HEK293 (cell line): ENCODE data around the gene TACR2.

Source experiments
- CTCF ChIA-PET: fragments of 350-600 bp; formaldehyde crosslinking; extraction: SDS; loops from one replicate; lab custom pipeline; 2021; ENCODE audit warnings: antibody characterized with exemption; lab: Yijun Ruan, JAX
- POLR2A ChIA-PET: fragments of 300-600 bp; formaldehyde crosslinking; extraction: SDS; loops from one replicate; lab custom pipeline; 2020; ENCODE audit warnings: antibody characterized with exemption, inconsistent platforms; lab: Yijun Ruan, JAX
- H3K27ac ChIP-seq: fragments of 200-500 bp; sonication (Bioruptor generic); 2 replicates; pipeline ENCODE4 v1.5.1; 2014; ENCODE audit warnings: low read depth, low read length, control low read depth, inconsistent platforms; ENCODE audit errors: extremely low read depth
- H3K36me3 ChIP-seq, 2 experiments: fragments of 200-500 bp in 1 of 2; sonication (Bioruptor generic) in 1 of 2; 1 replicate in 1 of 2; 2 replicates in 1 of 2; pipeline ENCODE4 v1.5.1; 2014 to 2017; ENCODE audit warnings: inconsistent platforms in 2 of 2, low read length in 2 of 2; ENCODE audit not compliant: control insufficient read depth in 2 of 2, insufficient read depth in 1 of 2
- H3K4me1 ChIP-seq: fragments of 200-500 bp; sonication (Bioruptor generic); 2 replicates; pipeline ENCODE4 v1.5.1; 2014; ENCODE audit warnings: mild to moderate bottlenecking, low read length, inconsistent platforms; ENCODE audit not compliant: control insufficient read depth, insufficient read depth
- H3K4me3 ChIP-seq: 2 replicates; pipeline ENCODE4 v1.5.1; 2011; ENCODE audit warnings: low read depth, mild to moderate bottlenecking, control low read depth, low read length, moderate library complexity
- H3K9me3 ChIP-seq: fragments of 200-500 bp; sonication (Bioruptor generic); 2 replicates; pipeline ENCODE4 v1.5.1; 2014; ENCODE audit warnings: low read depth, low read length, inconsistent platforms; ENCODE audit not compliant: control insufficient read depth, insufficient read depth
- BCL11B ChIP-seq: fragments of 450-650 bp; formaldehyde crosslinking; IDR thresholded peaks from 2 replicates; pipeline ENCODE4 v1.5.1; 2016; ENCODE audit warnings: low read depth, missing biosample characterization, missing genetic modification characterization
- EGR2 ChIP-seq: fragments of 450-650 bp; formaldehyde crosslinking; IDR thresholded peaks from 2 replicates; pipeline ENCODE4 v1.5.1; 2016; ENCODE audit warnings: low read depth, missing biosample characterization, missing genetic modification characterization
- GLI4 ChIP-seq: fragments of 450-650 bp; formaldehyde crosslinking; IDR thresholded peaks from 2 replicates; pipeline ENCODE4 v1.5.1; 2016; ENCODE audit warnings: missing biosample characterization, missing genetic modification characterization
- KLF10 ChIP-seq: fragments of 450-650 bp; IDR thresholded peaks from 2 replicates; pipeline ENCODE4 v1.5.1; 2018; ENCODE audit warnings: missing biosample characterization, mild to moderate bottlenecking, missing genetic modification characterization
- SCRT1 ChIP-seq: fragments of 450-650 bp; formaldehyde crosslinking; IDR thresholded peaks from 2 replicates; pipeline ENCODE4 v1.5.1; 2016; ENCODE audit warnings: missing biosample characterization, missing genetic modification characterization, borderline replicate concordance
- SP2 ChIP-seq: fragments of 450-650 bp; formaldehyde crosslinking; IDR thresholded peaks from 2 replicates; pipeline ENCODE4 v1.5.1; 2016; ENCODE audit warnings: missing biosample characterization, missing genetic modification characterization
- ZNF140 ChIP-seq: fragments of 450-650 bp; formaldehyde crosslinking; IDR thresholded peaks from 2 replicates; pipeline ENCODE4 v1.5.1; 2016; ENCODE audit warnings: missing biosample characterization, missing genetic modification characterization
- ZNF202 ChIP-seq: fragments of 450-650 bp; formaldehyde crosslinking; IDR thresholded peaks from 2 replicates; pipeline ENCODE4 v1.5.1; 2016; ENCODE audit warnings: missing biosample characterization, missing genetic modification characterization, borderline replicate concordance
- ZNF23 ChIP-seq: fragments of 450-650 bp; formaldehyde crosslinking; IDR thresholded peaks from 2 replicates; pipeline ENCODE4 v1.5.1; 2016; ENCODE audit warnings: missing biosample characterization, missing genetic modification characterization, borderline replicate concordance
- ZNF416 ChIP-seq: fragments of 450-650 bp; formaldehyde crosslinking; IDR thresholded peaks from 2 replicates; pipeline ENCODE4 v1.5.1; 2016; ENCODE audit warnings: missing biosample characterization, missing genetic modification characterization
- ZNF433 ChIP-seq: fragments of 450-650 bp; formaldehyde crosslinking; IDR thresholded peaks from 2 replicates; pipeline ENCODE4 v1.5.1; 2016; ENCODE audit warnings: missing biosample characterization, missing genetic modification characterization, low read depth
- ZNF571 ChIP-seq: fragments of 450-650 bp; formaldehyde crosslinking; IDR thresholded peaks from 2 replicates; pipeline ENCODE4 v1.5.0; 2017; ENCODE audit warnings: missing biosample characterization, missing genetic modification characterization
- ZNF670 ChIP-seq: fragments of 450-650 bp; formaldehyde crosslinking; IDR thresholded peaks from 2 replicates; pipeline ENCODE4 v1.5.1; 2016; ENCODE audit warnings: missing biosample characterization, missing genetic modification characterization, low read depth
- ZNF791 ChIP-seq: fragments of 450-650 bp; formaldehyde crosslinking; IDR thresholded peaks from 2 replicates; pipeline ENCODE4 v1.5.1; 2016; ENCODE audit warnings: missing biosample characterization, missing genetic modification characterization
- ZNF837 ChIP-seq: fragments of 450-650 bp; formaldehyde crosslinking; IDR thresholded peaks from 2 replicates; pipeline ENCODE4 v1.5.1; 2016; ENCODE audit warnings: missing biosample characterization, missing genetic modification characterization
- TF ChIP-seq, protein P1 (sequence below): fragments of 450-650 bp; formaldehyde crosslinking; conservative IDR thresholded peaks from 2 replicates; pipeline ENCODE4 v1.5.1; 2016; ENCODE audit warnings: low read depth, missing biosample characterization, missing genetic modification characterization
- TF ChIP-seq, protein P2 (sequence below): fragments of 450-650 bp; formaldehyde crosslinking; IDR thresholded peaks from 2 replicates; pipeline ENCODE4 v1.5.1; 2016; ENCODE audit warnings: missing biosample characterization, missing genetic modification characterization
- TF ChIP-seq, protein P3 (sequence below): fragments of 450-650 bp; formaldehyde crosslinking; IDR thresholded peaks from 2 replicates; pipeline ENCODE4 v1.5.1; 2016; ENCODE audit warnings: missing biosample characterization, missing genetic modification characterization
- TF ChIP-seq, protein P4 (sequence below): fragments of 450-650 bp; formaldehyde crosslinking; IDR thresholded peaks from 2 replicates; pipeline ENCODE4 v1.5.1; 2016; ENCODE audit warnings: missing biosample characterization, missing genetic modification characterization, low read depth
- TF ChIP-seq, protein P5 (sequence below): fragments of 450-650 bp; formaldehyde crosslinking; IDR thresholded peaks from 2 replicates; pipeline ENCODE4 v1.5.1; 2016; ENCODE audit warnings: missing biosample characterization, missing genetic modification characterization

Gene TACR2

DNA sequence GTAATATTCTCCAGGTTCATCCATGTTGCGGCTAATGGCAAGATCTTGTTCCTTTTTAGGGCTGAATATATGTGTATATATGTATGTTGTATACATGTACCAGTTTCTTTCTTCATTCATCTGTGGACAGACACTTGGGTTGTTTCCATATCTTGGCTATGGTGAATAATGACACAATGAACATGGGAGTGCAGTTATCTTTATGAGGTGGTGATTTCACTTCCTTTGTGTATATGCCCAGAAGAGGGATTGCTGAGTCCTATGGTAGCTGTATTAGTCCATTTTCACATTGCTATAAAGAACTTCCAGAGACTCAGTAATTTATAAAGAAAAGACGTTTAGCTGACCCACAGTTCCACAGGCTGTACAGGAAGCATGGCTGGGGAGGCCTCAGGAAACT, 17.5 kb upstream of the TACR2 start (continued):
- TF ChIP-seq, protein P1, sequence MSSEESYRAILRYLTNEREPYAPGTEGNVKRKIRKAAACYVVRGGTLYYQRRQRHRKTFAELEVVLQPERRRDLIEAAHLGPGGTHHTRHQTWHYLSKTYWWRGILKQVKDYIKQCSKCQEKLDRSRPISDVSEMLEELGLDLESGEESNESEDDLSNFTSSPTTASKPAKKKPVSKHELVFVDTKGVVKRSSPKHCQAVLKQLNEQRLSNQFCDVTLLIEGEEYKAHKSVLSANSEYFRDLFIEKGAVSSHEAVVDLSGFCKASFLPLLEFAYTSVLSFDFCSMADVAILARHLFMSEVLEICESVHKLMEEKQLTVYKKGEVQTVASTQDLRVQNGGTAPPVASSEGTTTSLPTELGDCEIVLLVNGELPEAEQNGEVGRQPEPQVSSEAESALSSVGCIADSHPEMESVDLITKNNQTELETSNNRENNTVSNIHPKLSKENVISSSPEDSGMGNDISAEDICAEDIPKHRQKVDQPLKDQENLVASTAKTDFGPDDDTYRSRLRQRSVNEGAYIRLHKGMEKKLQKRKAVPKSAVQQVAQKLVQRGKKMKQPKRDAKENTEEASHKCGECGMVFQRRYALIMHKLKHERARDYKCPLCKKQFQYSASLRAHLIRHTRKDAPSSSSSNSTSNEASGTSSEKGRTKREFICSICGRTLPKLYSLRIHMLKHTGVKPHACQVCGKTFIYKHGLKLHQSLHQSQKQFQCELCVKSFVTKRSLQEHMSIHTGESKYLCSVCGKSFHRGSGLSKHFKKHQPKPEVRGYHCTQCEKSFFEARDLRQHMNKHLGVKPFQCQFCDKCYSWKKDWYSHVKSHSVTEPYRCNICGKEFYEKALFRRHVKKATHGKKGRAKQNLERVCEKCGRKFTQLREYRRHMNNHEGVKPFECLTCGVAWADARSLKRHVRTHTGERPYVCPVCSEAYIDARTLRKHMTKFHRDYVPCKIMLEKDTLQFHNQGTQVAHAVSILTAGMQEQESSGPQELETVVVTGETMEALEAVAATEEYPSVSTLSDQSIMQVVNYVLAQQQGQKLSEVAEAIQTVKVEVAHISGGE: no peak
- TF ChIP-seq SCRT1 (tag by site-specific recombination) (no peak), SP2 (no peak), ZNF433 (tag by site-specific recombination) (no peak)

DNA sequence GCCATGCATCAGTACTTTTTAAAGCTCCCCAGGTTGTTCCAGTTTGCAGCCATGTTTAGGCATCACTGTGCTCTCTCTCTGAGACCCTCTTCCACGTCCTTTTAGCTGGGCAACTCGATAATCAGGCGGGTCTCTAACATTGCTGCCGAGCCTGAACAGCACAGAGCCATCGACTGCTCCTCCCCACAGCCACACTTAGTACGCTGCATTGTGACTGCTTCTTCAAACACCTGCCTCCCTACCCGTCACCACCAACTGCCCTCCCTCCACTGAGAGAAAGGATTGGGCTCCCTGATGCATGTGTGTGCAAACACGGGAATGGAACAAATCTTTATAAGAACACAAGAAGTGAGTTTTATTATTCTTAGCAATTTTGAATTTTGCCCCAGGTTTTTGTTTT, 11.4 kb upstream of the TACR2 start:
- Histone ChIP-seq H3K9me3 (no peaks in the 10 kb centered on the region), H3K36me3 (no peaks in the 10 kb centered on the region), H3K27ac (no peak overlapping the region), H3K4me3 (no peak overlapping the region), H3K4me1 (no peaks in the 10 kb centered on the region; the same call in 1 of the 2 replicates)
- TF ChIP-seq ZNF571: no peak
- TF ChIP-seq, protein P2, sequence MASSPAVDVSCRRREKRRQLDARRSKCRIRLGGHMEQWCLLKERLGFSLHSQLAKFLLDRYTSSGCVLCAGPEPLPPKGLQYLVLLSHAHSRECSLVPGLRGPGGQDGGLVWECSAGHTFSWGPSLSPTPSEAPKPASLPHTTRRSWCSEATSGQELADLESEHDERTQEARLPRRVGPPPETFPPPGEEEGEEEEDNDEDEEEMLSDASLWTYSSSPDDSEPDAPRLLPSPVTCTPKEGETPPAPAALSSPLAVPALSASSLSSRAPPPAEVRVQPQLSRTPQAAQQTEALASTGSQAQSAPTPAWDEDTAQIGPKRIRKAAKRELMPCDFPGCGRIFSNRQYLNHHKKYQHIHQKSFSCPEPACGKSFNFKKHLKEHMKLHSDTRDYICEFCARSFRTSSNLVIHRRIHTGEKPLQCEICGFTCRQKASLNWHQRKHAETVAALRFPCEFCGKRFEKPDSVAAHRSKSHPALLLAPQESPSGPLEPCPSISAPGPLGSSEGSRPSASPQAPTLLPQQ: no peak
- TF ChIP-seq, protein P3, sequence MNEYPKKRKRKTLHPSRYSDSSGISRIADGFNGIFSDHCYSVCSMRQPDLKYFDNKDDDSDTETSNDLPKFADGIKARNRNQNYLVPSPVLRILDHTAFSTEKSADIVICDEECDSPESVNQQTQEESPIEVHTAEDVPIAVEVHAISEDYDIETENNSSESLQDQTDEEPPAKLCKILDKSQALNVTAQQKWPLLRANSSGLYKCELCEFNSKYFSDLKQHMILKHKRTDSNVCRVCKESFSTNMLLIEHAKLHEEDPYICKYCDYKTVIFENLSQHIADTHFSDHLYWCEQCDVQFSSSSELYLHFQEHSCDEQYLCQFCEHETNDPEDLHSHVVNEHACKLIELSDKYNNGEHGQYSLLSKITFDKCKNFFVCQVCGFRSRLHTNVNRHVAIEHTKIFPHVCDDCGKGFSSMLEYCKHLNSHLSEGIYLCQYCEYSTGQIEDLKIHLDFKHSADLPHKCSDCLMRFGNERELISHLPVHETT (tag by site-specific recombination): no peak
- TF ChIP-seq ZNF837 (tag by site-specific recombination): no peak
- TF ChIP-seq ZNF202 (tag by site-specific recombination): no peak
- TF ChIP-seq EGR2 (tag by site-specific recombination): no peak
- TF ChIP-seq, protein P4, sequence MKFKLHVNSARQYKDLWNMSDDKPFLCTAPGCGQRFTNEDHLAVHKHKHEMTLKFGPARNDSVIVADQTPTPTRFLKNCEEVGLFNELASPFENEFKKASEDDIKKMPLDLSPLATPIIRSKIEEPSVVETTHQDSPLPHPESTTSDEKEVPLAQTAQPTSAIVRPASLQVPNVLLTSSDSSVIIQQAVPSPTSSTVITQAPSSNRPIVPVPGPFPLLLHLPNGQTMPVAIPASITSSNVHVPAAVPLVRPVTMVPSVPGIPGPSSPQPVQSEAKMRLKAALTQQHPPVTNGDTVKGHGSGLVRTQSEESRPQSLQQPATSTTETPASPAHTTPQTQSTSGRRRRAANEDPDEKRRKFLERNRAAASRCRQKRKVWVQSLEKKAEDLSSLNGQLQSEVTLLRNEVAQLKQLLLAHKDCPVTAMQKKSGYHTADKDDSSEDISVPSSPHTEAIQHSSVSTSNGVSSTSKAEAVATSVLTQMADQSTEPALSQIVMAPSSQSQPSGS: no peak
- TF ChIP-seq ZNF791 (tag by site-specific recombination): no peak
- no peak for TF ChIP-seq BCL11B (tag by site-specific recombination)
- TF ChIP-seq GLI4 (tag by site-specific recombination): no peak
- no peak for TF ChIP-seq ZNF670 (tag by site-specific recombination)
- no peak for TF ChIP-seq KLF10 (tag by site-specific recombination)
- ChIA-PET POLR2A (interaction anchor here (0.7 kb wide), 1 partner anchor 87 kb away, joined by 10 read pairs; no protein-coding TSS in a partner anchor), CTCF (interaction anchor here (0.8 to 2.8 kb wide), 6 partner anchors 12 to 87 kb away, joined by 3 to 13 read pairs (median 4); no protein-coding TSS in a partner anchor)

DNA sequence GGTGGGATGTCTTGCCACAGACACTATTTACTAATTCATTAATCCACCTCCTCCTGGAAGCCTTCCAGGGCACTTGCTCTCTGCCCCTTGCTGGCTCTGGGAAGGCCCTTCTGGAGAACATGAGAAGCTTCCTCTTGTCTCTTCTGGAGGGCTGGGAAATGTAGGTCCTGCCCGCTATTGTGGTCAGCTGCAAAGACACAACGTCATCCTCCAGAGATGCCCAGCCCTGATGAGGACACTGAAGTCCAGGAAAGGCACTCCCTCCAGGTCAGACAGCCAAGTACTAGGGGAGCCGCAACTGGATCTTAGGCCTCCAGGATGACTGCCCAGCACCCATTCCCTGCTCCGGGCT, 9.6 kb upstream of the TACR2 start:
- POLR2A ChIA-PET: no interaction called here
- CTCF ChIA-PET: interaction anchor here (0.6 to 2.8 kb wide), 3 partner anchors 81 to 584 kb away, joined by 3 to 13 read pairs (median 3); no protein-coding TSS in a partner anchor

More for the DNA sequence above, 9.6 kb upstream of the TACR2 start:
- Histone ChIP-seq H3K4me1 (no peaks in the 10 kb centered on the region; the same call in 1 of the 2 replicates), H3K4me3 (no peak overlapping the region)
- no peak for TF ChIP-seq ZNF23 (tag by site-specific recombination)
- no peak for TF ChIP-seq ZNF140 (tag by site-specific recombination)
- TF ChIP-seq, protein P1: no peak
- TF ChIP-seq, protein P5, sequence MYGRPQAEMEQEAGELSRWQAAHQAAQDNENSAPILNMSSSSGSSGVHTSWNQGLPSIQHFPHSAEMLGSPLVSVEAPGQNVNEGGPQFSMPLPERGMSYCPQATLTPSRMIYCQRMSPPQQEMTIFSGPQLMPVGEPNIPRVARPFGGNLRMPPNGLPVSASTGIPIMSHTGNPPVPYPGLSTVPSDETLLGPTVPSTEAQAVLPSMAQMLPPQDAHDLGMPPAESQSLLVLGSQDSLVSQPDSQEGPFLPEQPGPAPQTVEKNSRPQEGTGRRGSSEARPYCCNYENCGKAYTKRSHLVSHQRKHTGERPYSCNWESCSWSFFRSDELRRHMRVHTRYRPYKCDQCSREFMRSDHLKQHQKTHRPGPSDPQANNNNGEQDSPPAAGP (tag by site-specific recombination): no peak
- no peak for TF ChIP-seq ZNF416 (tag by site-specific recombination)
- TF ChIP-seq, all 188 proteins: peak for 0
- H3K36me3 ChIP-seq: no peaks in the 10 kb centered on the region
- no peaks in the 10 kb centered on the region for H3K9me3 ChIP-seq
- H3K27ac ChIP-seq: no peak overlapping the region
